Breast epithelium (tissue), 3 donors: Measurements from ENCODE around the gene SPATA7.

Experiments
- CTCF ChIP-seq, 3 donors: fragments of 450-650 bp; IDR thresholded peaks; one replicate each; pipeline ENCODE4 v1.5.1; 2016 to 2017; ENCODE audit warnings: antibody characterized with exemption in 3 of 3, mild to moderate bottlenecking in 3 of 3, moderate library complexity in 3 of 3
- POLR2A ChIP-seq: fragments of 450-650 bp; IDR thresholded peaks from one replicate; pipeline ENCODE4 v1.6.1; 2016; ENCODE audit warnings: antibody characterized with exemption, mild to moderate bottlenecking, moderate library complexity

DNA sequence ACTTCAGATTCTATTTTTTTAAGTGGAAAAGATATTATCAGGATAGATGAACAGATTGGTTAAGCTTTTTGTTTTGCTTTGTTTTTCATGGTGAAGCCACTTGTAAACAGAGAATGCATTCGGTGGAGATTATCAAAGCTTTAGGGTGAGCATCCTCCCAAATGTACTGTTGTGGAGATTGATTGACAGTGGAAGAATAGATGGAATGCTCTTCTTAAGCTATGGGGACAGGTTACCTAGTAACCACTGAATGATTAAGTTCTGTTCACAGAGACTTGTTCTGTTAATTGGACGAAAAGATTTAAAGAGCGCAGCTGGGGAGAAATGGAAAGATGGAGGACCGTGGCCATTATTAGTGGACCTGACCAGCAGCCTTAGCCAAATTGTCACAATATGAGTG, 21.8 kb upstream of the SPATA7 start:
- TF ChIP-seq CTCF (IDR thresholded peaks at IDR 0.05) (no peak), POLR2A (no peak)
